Activated naive CD4-positive, alpha-beta T cell (primary cell): ENCODE measurements around the gene FAM32A.
"Not testable (repeated sequence)": the region's sequence is repeated elsewhere in the genome, so short reads cannot be mapped to it uniquely, and the experiment has no call there.

Source experiments
- DNase-seq, 4 experiments: peaks; one replicate each; lab custom pipeline; 2025; lab: John Stamatoyannopoulos, UW

FAM32A gene

DNA sequence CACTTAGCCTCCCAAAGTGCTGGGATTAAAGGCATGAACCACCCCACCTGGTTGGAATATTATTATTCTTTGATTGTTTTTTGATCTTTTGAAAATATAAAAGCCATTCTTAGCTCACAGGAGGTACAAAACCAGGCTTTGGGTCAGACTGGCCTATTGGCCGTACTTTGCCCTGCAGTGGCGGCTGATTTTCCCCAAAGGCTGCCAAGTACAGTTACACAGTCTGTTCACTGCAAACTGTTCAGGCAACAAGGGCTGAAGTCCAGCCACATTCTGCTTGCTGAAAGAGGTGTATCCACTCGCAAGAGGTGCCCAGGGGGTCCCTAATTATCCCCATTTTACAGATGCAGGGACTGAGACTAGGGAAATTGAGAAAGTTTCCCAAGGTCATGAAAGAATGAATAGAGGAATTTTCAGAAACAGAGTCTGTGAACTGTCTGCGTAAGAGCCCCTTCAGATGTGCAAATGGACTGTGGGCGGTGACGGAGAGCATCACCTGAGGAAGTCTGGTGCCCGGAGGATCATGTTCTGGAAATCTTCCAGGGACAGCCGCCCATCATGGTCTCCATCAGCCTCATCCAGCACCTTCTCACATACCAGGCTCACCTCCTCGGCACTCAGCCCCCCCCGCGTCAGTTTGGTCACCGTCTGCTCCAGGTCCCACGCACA lies 20.9 kb upstream of the FAM32A start:
- no peak for DNase-seq

DNA sequence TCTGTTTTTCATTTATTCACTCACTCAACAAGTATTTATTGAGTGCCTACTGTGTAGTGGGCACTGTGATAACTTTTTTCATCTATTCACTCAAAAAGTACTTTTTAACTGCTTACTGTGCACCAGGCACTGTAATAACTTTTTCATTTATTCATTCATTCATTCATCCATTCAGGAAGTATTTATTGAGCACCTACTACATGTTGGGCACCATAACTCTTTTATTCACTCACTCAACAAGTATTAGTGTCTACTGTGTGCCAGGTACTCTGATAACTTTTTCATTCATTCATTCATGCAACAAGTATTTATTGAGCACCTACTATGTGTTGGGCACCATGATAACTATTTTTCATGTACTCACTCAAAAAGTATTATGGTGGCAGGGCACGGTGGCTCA lies 18.8 kb upstream of the FAM32A start:
- DNase-seq, result no peak

DNA sequence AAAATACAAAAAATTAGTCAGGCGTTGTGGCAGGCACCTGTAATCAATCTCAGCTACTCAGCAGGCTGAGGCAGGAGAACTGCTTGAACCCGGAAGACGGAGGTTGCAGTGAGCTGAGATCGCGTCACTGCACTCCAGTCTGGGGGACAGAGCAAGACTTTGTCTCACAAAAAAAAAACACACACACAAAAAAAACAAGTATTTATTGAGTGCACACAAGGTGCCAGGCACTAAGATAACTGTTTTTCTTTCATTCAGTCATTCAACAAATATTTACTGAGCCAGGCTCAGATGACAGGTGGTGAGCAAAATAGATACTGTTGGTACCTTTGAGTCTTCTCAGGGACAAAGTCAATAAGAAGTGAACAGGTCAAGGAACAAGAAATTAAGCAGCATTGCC lies 18.2 kb upstream of the FAM32A start:
- DNase-seq, result no peak

DNA sequence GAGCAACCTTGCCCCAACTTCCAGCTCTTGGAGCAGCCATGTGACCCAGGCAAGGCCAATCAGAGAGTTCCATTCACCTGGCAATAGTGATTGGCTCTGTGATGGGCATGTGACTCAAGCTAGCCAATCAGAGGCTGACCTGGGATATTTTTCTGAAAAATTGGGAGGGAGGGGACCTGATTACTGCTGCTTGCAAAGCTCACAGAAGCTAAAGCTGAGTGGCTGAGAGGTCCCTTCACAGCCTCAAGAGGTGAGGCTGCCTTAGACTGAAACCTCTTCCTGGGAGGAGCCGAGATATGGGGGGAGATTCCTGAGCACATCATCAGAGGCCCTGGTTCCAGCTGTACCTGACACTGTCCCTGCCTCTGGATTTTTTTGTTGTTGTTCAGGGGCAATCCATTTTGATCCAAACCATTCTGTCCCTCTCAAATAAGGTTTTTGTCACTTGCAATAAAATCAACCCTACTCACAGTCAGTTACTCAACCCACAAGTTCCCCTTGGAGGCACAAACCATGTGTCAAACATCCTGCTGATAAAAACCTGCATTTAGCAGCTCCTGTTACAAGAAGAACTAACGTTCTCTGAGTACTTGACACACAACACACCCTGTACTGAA lies 16.6 kb upstream of the FAM32A start:
- DNase-seq, result no peak

DNA sequence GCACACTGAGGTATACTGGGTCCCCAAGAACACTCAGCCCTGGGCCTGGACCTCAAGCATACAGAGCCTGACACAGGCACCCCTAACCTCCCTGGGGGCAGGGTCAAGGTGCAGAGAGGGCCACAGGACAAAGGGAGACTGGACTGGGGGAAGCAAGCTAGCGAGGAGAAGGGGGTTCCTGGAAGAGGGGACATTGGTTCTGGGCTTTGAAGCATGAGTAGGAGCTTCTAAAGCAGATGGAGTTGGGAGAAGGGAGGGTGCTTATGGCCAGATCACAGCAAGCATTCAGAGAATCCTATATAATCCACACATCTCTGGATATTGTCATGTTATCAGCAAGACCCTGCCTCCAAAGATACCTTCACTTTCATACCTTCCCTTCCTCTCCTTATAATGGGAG lies 15.1 kb upstream of the FAM32A start:
- DNase-seq, result no peak

DNA sequence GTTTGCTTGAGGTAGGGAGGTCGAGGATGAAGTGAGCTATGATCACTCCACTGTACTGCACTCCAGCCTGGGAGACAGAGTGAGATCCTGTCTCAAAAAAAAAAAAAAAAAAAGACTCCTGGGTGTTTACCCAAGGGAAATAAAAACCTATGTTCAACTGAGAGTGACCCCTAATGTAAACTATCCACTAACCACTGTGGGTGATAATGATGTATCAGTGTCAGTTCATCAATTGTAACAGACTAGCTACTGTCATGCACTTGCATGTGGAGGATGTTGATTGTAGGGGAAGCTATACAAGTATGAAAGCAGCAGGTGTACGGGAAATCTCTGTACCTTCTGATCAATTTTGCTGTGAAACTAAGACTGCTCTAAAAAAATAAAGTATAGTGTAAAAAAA lies 9.3 kb upstream of the FAM32A start:
- no peak for DNase-seq

DNA sequence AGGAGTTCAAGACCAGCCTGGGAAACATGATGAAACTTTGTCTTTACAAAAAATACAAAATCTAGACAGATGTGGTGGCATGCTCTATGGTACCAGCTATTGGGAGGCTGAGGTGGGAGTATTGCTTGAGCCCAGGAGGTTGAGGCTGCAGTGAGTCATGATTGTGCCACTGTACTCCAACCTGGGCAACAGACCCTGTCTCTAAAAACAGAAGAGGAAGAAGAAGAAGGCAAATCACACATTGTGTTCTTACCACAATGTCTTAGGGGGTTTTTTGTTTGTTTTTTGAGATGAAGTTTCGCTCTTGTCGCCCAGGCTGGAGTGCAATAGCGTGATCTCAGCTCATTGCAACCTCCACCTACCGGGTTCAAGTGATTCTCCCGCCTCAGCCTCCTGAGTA lies 6.3 kb upstream of the FAM32A start:
- DNase-seq, result not testable (repeated sequence)

DNA sequence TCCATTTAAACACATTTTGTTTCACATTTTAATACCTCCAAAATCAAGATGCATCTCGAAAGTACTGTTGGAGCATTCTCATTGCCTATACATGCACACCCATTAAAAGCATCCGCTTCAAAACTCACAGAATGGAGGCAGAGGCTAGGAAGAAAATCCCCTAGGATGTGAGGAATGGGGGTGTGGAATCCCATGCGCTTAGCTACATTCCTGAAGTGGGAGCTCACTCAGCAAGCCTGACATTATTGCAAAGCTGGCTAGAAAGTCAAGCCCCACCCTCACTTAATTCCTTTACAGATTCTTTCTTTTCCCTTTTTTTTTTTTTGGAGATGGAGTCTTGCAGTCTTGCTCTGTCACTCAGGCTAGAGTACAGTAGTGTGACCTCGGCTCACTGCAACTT lies 4.6 kb upstream of the FAM32A start:
- no peak for DNase-seq

DNA sequence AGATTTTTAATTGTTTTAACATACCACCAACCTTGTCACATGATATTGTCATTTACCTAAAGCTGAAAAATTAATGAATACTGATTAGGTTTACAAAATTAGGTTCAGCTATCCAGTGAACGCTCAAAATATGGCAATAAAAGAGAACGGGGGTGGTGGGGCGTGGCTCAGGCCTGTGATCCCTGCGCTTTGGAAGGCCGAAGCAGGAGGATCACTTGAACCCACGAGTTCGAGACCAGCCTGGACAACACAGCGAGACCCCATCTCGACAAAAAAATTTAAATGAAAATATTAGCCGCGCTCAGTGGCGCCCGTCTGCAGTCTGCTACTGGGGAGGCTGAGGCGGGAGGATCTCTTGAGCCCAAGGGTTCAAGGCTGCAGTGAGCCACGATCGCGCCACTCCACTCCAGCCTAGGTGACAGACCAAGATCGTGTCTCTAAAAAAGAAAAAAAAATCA lies 516 bp upstream of the FAM32A start:
- DNase-seq, result no peak

DNA sequence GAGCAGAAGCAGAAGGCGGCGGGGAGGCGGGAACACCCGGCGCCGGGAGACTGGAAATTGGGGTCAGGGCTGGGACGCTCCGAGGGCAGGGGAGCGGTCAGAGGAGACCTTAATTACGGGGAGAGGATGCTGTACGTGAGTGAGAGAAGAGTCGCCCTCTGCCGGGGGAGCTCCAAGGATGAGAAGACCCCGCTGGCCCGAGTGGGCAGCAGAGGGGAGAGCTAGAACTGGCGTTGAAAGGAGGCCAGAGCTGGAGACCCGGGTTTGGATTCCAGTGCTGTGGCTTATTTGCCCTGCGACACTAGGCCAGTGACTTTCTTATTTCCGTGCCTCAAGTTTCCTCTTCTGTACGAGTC lies 536 bp downstream of the FAM32A start:
- DNase-seq, result peak in 2 of 4 experiments; percentile 20 to 36

DNA sequence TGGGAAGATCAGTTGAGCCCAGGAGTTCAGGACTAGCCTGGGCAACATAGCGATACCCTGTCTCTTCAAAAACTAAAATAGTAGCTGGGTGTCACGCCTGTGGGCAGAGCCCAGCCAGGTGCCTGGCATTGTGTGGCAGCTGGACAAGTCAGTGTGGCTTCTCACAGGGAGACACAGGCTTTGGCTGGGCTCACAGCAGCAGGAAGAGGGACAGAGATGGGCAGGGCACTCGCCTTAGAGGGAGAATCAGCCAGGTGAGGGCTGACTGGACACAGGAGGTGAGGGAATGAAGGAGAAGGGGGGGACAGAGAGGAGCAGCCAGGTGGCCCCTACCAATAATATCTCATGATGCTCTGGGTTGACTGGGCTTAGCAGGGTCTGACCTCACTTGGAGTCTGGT lies 3.3 kb downstream of the FAM32A start:
- DNase-seq, result no peak

DNA sequence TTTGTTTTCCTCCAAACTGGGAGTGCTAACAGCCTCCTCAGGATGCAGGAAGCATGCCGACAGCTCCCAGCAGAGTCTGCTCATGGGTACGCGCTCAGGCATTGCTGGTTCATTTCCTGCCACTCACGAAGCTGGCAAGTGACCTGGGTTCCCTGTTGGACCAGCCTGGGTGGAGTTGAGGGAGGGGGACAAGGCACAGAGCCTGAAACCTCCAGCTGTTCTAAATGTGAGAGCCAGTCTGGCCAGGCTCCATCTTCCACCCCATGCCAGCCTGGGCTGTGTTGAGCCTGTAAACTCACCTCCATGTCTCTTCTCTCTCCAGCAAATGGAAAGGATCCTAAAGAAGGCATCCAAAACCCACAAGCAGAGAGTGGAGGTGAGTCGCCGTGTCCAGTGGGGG lies 5.0 kb downstream of the FAM32A start:
- no peak for DNase-seq

DNA sequence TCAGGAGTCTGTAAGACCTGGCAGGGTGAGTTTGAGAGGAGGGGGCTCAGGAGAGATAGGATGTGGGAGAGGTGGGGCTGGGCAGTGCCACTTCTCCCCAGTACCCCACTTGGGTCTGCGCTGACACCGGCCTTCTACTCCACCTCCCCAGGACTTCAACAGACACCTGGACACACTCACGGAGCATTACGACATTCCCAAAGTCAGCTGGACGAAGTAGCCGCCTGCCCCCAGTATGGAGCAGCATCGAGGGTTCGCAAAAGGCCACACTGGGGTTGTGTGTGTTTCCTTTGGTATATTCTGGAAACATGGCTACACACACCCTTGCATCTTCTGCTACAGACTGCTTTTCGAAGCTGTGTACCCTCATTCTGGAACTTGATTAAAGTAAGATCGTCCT lies 5.5 kb downstream of the FAM32A start:
- no peak for DNase-seq

DNA sequence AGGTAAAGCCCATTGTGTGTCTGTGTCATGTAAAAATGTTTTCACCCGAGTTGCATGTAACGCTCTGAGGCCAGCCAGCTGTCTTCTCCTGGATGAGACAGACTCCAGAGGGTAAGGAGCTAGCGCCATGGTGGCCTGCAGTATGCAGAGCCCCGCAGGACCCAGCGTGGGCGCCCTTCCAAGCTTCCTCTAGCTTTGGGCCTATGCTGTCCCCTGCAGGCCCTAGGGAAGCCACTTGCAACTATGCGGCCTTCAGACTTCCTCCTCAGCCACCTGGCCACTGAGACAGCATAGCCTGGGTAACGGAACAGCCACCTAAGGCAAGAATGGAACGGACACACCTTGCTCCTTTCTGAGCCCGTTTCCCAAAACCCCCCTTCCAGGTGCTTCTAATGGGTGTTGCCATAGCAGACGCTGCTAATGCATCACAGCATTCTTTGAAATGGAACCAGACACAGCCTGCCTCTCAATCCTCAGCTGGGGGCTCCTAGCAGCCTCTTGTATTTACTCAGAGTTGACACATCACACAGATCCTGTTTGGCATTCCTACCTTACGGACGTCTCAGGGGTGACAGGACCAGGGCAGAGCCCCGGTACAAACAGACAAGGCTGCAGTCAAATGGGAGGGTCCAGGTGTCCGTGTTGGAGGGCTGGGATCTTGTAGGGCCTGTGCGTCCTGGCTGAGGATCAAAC lies 6.2 kb downstream of the FAM32A start:
- no peak for DNase-seq

DNA sequence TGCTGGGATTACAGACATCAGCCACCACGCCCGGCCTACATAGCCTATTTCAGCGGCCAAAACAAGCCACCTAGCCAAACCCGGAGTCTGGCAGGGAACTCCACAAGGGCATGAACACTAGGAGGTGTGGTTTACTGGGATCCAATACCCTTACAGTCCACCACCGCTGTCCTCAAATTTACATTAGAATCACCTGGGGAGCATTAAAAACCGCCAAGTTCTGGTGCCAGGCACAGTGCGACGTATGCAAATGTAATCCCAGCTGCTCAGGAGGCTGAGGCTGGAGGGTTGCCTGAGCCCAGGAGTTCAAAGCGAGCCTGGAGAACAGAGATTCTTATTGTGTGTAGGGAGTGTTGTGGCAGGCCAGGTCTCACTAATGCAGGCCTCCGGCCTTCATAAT lies 8.3 kb downstream of the FAM32A start:
- DNase-seq, result no peak

DNA sequence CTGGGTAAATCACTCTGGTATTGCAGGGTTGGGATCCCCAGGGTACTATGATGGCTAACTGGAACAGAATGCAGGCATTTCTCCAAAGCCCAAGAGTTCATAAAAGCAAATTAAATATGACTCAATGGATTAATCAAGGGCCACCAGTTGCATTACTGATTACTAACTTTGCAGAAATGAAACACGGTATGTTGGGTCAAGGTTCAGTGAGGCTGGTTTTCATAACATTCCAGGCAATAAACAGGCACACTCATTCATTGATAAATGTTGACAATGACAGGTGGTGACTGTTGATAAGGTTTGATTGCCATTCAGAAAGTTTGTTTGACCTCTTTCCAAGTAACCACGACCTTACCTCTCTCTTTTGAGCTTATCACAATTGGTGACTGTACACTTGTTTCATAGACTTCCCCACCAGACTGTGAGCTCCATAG lies 12.0 kb downstream of the FAM32A start:
- DNase-seq, result no peak

DNA sequence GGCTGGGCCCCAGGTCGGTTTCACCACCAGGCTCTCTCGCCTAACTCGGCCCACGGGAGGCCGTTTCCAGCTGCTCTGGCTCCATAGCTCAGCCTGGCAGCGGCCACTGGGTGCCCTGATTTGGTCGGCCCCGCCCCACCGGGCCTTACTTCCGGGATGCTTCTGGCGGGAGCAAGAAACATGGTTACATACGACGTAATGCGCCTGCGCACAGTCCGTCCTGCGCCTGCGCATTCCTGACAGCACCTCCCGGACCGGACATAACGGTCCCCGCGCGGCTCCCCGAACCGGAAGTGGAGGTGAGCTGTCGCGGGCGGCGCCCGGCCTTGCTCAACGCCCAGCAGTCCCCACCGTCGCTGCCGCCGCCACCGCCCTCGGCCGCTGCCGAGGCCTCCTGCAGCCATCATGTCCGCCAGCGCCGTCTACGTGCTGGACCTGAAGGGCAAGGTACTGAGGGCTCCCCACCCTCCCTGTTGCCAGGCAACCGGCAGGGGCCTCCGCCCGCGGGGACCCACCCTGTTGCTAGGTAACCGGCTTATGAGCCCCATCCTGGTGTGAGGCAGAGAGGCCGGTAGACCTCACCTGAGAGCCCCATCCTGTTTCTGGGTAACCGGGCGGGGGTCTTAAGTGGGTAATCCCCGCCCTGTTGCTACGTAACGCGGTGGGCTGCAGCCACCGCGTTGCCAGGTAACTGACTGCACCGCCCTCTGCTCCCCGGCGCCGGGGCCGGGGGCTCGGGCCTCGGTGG lies 12.6 kb downstream of the FAM32A start, which contains the start of gene AP1M1:
AP1M1 (plus strand) TSS at position 290 of the 748 bp plus-strand sequence; CDS start at position 406, 116 bp downstream.
- peak; percentile 92 to 98 (median 97) for DNase-seq

DNA sequence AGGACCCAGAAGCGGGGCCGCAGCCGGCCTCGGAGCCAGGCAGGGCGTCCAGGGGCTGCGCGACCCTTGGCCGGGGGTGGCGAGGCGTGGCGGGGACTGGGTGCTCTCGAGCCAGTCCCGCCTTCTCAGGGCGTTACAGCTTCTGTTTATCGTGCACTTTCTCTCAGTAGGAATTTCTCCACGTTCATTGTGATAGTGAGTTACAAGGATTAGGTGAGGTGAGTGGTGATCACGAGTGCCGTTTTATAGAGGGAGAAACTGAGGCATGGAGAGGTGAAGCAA lies 13.1 kb downstream of the FAM32A start:
- DNase-seq, result no peak

DNA sequence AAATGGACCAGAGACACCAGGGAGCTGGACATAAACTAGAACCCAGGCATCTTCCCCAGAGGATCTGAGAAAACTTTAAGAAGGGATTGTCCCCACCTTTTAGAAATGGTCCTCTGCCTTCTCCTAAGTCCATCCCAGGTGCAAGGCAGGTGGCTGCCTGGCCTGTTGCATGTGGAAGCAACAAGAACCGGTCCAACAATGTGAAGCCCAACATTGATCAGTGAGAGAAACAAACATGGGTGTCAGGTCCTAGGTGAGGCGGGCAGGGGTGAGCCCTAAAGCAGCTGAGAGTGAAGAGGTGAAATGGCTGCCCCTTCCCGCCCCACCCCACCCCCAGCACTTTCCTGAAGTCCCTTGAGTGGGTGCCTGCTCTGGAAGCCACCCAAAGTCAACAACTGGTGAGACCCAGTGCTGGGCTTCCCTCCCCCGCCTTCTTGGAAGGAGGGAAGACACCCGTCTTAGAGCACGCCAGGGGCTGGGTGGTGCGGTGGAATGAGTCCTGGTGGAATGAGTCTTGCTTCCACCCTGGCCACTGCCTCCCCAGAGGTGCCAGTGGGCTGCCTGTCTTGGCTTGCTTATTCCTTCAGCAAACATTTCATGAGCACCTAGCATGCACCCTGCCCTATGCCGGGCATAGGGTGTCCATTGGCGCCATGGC lies 14.2 kb downstream of the FAM32A start:
- no peak for DNase-seq

DNA sequence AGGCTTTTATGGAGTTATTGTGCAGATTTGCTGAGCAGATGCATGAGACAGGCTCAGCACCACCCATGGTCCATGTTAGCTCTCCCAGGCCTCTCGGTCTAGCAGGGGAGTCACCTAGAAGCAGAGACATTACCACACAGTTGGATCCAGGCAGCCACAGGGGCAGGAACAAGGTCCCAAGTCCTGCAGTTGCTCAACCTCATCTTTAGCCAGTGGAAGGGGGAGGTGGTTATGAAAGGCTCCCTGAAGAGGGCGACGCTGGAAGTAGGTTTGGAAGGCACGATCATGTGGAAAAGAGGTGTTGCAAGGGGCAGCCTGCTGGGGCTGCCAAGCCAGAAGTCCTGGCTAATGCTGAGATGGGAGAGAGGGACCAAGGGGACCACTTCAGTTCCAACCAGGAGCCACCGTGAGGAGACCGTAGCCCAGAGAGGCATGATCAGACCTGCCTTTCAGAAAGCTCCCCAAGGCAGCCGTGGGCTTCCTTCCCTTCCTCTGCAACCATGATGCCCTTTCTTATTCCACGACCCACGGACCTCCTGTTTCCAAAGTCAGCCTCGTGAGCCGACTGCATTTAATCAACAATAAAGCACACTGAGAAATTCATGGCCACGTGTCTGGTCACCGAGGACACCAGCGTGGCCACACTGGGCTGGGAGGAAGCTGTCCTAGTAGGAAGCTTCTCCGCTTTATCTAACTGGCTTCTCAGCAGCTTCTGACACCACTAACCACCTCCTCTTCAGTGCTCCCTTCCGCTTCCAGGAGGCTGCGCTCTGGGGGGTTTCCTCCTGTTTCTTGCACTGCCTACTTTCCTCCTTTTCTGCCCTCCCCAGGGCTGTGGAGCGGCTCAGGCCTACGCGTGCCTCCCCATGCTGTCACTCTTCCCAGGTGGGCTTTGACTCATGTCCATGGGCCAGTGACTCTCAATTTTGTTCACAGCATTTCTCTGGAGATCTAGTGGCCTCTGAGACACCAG lies 15.1 kb downstream of the FAM32A start:
- DNase-seq, result no peak

DNA sequence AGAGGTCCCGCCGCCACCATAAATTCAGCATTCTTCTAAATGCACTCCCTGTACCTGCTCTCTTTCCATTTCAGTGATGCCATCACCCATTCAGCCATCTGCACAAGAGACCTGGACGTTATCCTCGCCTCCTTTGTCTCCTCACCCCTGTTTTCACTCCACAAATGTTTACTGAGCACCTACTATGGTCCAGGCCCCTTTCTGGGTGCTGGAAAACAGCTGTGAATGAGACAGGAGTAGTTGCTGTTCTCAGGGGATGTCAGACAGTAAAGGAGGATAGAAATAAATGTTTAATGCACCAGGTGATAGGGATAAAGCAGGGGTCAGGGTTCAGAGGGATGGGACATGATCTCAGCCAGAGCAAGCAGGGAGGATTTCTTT lies 15.8 kb downstream of the FAM32A start:
- DNase-seq, result no peak
